GM19035 (cell line): ENCODE data around the gene OR8H3.
"Not testable (repeated sequence)": the region's sequence is repeated elsewhere in the genome, so short reads cannot be mapped to it uniquely, and the experiment has no call there.

Experiments used
- ATAC-seq: cut with Tn5 transposase; IDR thresholded peaks from one replicate; pipeline ENCODE4 v1.9.1; 2021; ENCODE audit not compliant: unreplicated experiment

Gene OR8H3, protein sequence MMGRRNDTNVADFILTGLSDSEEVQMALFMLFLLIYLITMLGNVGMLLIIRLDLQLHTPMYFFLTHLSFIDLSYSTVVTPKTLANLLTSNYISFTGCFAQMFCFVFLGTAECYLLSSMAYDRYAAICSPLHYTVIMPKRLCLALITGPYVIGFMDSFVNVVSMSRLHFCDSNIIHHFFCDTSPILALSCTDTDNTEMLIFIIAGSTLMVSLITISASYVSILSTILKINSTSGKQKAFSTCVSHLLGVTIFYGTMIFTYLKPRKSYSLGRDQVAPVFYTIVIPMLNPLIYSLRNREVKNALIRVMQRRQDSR

DNA sequence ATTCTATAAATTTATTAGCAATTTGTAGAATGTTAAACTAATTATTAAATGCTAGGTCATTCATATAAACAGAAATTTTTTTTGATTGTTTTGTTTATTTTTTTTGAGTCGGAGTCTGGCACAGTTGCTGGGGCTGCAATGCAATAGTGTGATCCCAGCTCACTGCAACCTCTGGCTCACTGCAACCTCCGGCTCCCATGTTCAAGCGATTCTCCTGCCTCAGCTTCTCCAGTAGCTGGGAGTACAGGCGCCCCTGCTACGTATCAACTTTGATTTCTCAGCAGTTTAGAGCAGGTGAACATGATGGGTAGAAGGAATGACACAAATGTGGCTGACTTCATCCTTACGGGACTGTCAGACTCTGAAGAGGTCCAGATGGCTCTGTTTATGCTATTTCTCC, at the start of gene OR8H3:
Gene OR8H3, plus strand, starts transcription at position 301 of the 400 bp plus-strand sequence. Its CDS starts 0 bp downstream, at position 301.
- ATAC-seq = no peak

DNA sequence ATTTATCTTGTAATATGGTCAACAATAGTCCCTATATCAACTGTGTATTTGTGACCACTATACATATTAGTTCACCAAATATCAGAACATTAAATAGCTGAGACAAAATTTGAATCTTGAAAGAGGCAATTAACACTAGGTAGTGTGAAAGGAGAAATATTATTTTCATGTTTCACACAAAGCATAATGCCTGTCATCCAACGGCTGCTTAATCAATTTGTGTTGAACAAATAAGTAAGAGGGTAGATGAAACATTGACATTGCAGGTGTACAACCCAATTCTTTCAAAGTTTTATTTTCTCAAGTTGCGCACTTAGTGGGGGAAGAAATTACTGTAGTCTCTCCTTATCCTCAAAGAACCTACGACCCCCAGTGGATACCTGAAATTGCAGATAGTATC, 32.5 kb upstream of the OR8H3 start:
- no peak for ATAC-seq

DNA sequence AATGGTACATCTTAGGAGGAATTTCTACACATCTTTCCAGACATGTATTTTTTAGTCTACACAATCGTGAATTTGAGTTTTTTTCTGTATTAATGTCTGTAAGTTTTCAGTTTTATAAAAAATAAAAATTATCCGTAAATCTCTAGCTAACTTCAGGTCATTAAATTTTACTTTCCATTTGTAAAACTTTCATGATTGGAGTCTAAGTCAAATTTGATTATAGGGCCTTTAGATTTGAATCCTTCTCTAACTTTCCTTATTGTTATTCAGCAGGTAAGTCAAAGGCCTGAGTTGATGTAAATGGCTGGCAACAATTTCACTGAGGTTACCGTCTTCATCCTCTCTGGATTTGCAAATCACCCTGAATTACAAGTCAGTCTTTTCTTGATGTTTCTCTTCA, 29.2 kb upstream of the OR8H3 start, which contains the start of gene OR8I2:
Gene OR8I2, plus strand, starts transcription at position 301 of the 400 bp plus-strand sequence. Its CDS starts 0 bp downstream, at position 301.
- no peak for ATAC-seq

DNA sequence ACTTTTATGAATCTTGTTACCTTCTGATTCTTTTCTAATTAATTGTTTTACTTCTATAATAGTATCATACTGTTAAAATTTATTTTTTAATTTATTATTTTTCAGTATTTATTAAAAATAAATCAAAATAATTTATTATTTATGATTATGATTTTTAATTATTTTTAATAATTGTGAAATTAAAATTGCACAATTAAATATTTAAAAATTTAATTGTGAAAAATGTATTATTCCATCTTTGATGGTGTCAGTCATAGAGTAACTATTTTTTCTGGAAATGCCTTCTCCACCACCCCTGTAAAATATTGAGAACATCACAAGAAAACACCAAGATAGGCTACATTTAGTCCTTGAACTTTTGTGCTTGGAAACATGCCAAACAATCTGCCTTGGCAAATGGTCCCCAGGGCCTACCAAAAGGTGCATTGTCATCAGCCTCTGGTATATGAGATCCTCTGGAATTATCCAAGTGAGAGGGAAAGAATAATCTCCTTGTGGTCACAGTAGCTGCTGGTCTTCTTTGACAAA, 18.9 kb upstream of the OR8H3 start, which contains the start of gene OR8H2:
Gene OR8H2, plus strand, starts transcription at position 478 of the 528 bp plus-strand sequence. CDS start 1,356 bp downstream, outside the sequence.
- ATAC-seq = no peak

DNA sequence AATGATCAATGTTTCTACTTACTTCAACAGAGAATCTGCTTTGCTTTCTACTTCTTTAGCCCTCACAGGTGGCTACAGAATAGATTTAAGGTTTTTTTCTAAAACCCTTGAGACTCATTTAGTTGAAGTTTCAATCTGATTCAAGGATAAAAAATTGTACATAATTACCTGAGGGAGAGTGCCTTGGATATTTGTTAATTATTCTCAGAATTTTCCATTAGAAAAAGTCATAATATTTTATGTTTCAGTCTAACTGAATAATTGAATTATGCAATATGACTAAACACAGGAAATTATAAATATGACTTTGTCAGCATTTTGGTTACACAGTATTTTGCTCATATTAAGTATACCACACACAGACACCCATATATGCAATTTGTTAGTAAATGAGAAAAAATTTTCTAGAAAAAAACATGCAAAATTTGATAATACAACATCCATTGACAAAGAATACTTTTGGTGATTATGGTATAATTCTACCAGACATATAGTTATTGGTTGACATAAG, 18.0 kb downstream of the OR8H3 start, which contains the start of gene OR8J3:
Gene OR8J3, minus strand, starts transcription at position 51 of the 511 bp plus-strand sequence. CDS start 2,483 bp downstream, outside the sequence.
- no peak for ATAC-seq

DNA sequence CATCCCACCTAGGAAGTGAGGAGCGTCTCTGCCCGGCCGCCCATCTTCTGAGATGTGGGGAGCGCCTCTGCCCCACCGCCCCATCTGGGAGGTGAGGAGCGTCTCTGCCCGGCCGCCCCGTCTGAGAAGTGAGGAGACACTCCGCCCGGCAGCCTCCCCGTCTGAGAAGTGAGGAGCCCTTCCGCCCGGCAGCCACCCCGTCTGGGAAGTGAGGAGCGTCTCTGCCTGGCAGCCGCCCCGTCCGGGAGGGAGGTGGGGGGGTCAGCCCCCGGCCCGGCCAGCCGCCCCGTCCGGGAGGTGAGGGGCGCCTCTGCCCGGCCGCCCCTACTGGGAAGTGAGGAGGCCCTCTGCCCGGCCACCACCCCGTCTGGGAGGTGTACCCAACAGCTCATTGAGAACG, 21.5 kb downstream of the OR8H3 start:
- ATAC-seq = not testable (repeated sequence)

DNA sequence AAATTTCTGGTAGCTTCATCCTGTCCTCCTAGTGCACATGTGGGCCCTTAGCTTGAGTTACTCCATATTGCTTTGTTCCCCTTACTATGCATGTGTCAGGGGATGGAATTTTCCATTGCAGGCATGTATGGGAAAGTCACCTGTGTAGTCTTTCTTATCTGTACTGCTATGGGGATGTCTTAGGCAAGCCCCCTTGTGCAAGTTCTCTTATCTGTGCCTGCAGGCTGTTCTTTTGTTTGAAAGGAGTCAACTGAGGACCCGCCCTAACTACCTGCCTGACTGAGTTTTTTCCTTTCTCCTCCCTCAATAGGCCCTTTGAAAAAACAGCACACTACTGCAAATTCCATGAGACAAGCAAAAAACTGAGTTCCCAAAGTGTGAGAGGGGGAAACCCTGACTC, 29.2 kb downstream of the OR8H3 start:
- ATAC-seq = no peak

DNA sequence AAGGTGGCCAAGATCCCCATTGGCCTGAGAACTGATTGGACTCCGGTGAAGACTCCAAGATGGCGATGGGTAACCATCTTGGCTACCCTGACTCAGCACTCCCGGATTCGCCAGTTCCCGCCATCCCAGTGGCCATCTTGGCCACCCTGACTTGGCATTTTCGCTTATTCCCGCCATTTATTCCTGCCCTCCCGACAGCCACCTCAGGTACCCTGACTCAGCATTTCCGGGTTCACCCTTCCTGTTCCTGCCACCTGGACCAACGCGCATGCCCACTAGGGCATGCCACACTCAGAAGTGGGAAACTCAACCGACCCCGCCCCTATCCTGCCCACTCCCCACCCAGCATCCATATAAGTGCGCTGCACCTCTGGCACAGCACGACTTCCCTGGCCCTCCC, 30.2 kb downstream of the OR8H3 start:
- ATAC-seq = no peak

DNA sequence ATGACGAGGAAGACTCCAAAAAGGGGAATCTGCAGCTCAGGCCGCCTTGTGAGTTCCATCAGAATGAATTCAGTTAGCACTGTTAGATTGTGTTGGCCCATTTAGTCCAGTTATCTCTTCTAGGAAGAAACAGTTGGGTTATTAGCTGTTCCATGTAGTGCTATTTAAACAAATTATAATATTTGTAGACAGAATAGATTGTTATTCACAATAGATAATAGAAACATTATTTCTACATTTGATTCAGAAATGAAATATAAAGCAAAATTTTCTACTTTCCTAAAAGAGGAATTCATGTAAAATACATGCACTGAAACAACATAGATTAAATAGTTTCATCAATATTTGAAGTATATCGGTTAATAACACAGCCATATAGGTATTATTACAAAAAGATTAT, 38.0 kb downstream of the OR8H3 start, which contains the start of gene OR8K5:
Gene OR8K5, minus strand, starts transcription at position 101 of the 400 bp plus-strand sequence. Its CDS starts 0 bp downstream, at position 101.
- ATAC-seq = no peak

DNA sequence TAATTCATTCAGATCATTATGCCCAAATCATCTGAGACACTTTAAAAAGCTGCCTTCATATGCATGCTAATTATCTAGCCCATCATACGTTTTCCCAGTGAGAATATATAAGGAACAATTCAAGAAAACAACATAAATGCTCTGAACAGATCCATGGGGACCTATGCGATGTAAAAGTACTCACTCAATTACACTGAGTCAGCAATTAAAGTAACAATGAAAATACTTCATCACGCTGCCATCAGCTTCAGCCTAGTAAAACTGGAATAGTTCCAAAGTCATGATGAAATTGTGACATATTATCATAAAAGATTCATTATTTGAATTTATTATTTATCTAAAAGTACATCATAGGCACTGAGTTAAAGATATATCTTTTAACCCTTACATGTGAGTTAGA, 41.6 kb downstream of the OR8H3 start:
- ATAC-seq = no peak

DNA sequence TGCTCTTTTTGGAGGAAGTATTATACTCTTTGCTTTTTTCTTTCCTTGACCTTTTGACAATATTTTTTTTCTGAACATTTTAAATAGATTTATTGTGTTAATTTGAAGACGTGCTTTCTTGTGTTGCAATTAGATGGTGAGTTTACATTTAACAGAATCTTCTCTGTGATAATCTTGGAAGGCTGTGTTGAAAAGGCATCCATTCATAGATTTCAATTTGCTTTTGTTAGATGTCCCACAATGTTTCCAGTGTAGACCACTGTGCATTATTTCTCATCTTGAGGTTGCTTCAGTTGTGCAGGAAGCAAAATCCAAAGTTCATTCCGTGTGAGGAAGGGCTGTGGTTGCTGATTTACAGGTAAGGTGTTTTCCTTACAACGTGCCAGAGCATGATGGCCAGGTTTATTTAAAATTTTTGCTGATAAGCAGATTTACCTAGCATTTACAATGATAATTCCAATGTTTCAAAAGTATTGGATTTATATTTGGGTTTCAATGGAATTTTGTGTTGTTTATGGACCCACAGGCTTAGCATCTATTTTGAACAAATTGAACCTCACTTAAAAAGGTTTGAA, 50.2 kb downstream of the OR8H3 start:
- ATAC-seq = no peak
